ENCODE measurements around the gene CIT.

The CIT gene

GRCh38 chr12:119718141-119718540, 159.0 kb downstream of the CIT start:
- TF ChIP-seq, protein P1, sequence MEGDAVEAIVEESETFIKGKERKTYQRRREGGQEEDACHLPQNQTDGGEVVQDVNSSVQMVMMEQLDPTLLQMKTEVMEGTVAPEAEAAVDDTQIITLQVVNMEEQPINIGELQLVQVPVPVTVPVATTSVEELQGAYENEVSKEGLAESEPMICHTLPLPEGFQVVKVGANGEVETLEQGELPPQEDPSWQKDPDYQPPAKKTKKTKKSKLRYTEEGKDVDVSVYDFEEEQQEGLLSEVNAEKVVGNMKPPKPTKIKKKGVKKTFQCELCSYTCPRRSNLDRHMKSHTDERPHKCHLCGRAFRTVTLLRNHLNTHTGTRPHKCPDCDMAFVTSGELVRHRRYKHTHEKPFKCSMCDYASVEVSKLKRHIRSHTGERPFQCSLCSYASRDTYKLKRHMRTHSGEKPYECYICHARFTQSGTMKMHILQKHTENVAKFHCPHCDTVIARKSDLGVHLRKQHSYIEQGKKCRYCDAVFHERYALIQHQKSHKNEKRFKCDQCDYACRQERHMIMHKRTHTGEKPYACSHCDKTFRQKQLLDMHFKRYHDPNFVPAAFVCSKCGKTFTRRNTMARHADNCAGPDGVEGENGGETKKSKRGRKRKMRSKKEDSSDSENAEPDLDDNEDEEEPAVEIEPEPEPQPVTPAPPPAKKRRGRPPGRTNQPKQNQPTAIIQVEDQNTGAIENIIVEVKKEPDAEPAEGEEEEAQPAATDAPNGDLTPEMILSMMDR (IDR thresholded peaks at IDR 0.05; ENCODE audit: borderline replicate concordance, insufficient read depth, low read depth, low read length), result no peak

DNA sequence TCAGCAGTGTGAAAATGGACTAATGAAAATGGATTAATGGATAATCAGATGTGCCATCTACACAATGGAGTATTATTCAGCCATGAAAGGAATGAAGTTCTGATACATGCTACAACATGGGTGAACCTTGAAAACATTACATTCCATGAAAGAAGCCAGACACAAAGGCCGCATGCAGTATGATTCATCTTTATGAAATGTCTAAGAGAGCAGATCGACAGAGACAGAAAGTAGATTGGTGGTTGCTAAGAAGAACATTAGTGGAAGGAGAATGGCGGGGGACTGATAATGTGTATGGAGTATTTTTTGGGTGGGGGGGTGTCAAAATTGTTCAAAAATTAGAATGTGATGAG, 161.9 kb downstream of the CIT start:
- TF ChIP-seq, protein P1 (IDR thresholded peaks at IDR 0.05; ENCODE audit: borderline replicate concordance, insufficient read depth, low read depth, low read length), result no peak
- no peak overlapping the region for H3K4me3 ChIP-seq (ENCODE audit: low read depth, low read length)

More at GRCh38 chr12:119718141-119718540, 159.0 kb downstream of the CIT start:
- no peak overlapping the region for H3K4me3 ChIP-seq (ENCODE audit: low read depth, low read length)

GRCh38 chr12:119714614-119715267, 162.4 kb downstream of the CIT start:
- H3K4me3 ChIP-seq (ENCODE audit: low read depth, low read length), result no peak overlapping the region
- TF ChIP-seq, protein P1 (IDR thresholded peaks at IDR 0.05; ENCODE audit: borderline replicate concordance, insufficient read depth, low read depth, low read length), result no peak

DNA sequence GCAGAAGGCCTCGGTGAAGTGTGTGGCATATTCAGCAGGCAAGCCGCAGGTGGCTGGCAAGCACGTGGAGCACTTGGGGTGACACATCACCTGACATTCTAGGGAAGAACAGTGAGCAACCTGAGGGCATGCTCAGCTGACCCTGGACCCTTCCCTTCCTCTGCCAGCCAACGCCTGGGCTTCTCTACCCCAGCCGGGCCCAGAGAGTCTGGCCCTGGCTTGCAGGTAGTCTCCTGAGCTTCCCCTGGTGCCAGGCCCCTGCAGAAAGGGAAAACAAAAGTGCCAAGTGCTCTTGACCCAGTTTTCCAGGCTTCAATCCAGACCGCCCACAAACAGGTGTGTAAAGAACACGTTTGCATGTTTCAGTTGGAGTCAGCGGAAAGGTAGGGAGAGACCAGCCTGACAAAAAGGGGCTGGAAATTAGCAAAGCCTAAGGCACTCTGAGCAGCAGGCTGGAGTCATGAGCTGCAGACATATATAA, 163.5 kb downstream of the CIT start:
- TF ChIP-seq, protein P1 (IDR thresholded peaks at IDR 0.05; ENCODE audit: borderline replicate concordance, insufficient read depth, low read depth, low read length), result no peak
- no peak overlapping the region for H3K4me3 ChIP-seq (ENCODE audit: low read depth, low read length)

GRCh38 chr12:119712721-119713120, 164.4 kb downstream of the CIT start:
- TF ChIP-seq, protein P1 (IDR thresholded peaks at IDR 0.05; ENCODE audit: borderline replicate concordance, insufficient read depth, low read depth, low read length), result no peak
- H3K4me3 ChIP-seq (ENCODE audit: low read depth, low read length), result no peak overlapping the region

DNA sequence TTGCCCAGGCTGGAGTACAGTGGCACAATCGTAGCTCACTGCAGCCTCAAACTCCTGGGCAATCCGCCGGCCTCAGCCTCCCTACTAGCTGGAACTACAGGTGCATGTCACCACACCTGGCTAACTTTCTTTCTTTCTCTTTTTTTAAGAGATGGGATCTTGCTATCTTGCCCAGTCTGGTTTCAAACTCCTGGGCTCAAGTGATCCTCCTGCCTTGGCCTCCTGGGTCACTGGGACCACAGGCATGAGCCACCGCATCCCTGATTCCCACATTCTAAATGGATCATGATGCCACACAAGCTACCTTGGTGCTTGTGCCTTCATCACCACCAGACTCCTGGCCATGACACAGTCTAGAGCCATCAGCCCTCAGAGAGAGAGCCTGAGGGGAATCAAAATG, 165.4 kb downstream of the CIT start:
- TF ChIP-seq, protein P1 (IDR thresholded peaks at IDR 0.05; ENCODE audit: borderline replicate concordance, insufficient read depth, low read depth, low read length), result no peak
- H3K4me3 ChIP-seq (ENCODE audit: low read depth, low read length), result no peak overlapping the region

DNA sequence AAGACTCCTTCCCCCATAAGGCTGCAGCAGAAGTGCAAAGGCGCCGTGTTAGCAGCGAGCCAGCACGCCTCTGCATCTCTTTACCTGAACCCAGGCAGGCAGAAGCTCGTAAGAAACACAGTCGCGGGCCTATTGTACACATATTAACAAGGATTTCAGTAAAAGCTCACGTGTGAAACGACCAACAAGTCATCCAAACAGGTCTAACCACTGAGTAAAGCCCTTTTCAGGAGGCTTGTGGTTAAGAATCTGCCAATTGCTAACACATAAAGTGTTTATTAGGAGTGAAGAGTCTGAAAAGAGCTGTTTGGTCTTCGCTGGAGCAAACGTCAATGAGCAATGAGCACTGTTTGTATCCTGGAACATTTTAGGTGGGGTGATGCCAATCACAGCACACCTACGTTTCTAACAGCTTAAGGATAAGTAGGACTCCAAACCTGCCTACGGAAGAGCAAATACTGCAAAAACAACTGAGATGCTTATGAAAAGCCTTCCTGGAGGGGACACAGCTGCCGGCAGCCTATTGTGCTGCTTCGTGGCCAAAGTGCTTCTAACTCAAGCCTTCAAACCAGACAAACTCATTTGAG, 166.1 kb downstream of the CIT start:
- TF ChIP-seq, protein P1 (IDR thresholded peaks at IDR 0.05; ENCODE audit: borderline replicate concordance, insufficient read depth, low read depth, low read length), result no peak

More for the DNA sequence above, 166.1 kb downstream of the CIT start:
- no peak overlapping the region for H3K4me3 ChIP-seq (ENCODE audit: low read depth, low read length)

Data from GM12875 (cell line).